Loucy (cell line): ENCODE results near the gene RASSF10.

Experiments
- H2AFZ ChIP-seq: fragments of 200-600 bp; sonication (generic); 2 replicates; pipeline ENCODE4 v1.6.0; 2016; ENCODE audit warnings: antibody characterized with exemption, mild to moderate bottlenecking, low read length, moderate library complexity
- H3F3A ChIP-seq: fragments of 200-600 bp; 2 replicates; pipeline ENCODE4 v1.6.0; 2016; ENCODE audit warnings: antibody characterized with exemption, low read depth, mild to moderate bottlenecking
- H3K27me3 ChIP-seq: fragments of 200-600 bp; sonication (generic); 2 replicates; pipeline ENCODE4 v1.6.1; 2014; ENCODE audit warnings: low read length, mild to moderate bottlenecking; ENCODE audit not compliant: insufficient read depth, poor library complexity, severe bottlenecking
- H3K36me3 ChIP-seq: fragments of 200-600 bp; sonication (generic); 2 replicates; pipeline ENCODE4 v1.6.1; 2016; ENCODE audit warnings: low read length; ENCODE audit not compliant: insufficient read depth
- H3K4me1 ChIP-seq: fragments of 200-600 bp; sonication (generic); 2 replicates; pipeline ENCODE4 v1.5.1; 2014; ENCODE audit warnings: low read length, mild to moderate bottlenecking; ENCODE audit not compliant: insufficient read depth, poor library complexity, severe bottlenecking
- H3K4me2 ChIP-seq: fragments of 200-600 bp; sonication (generic); 2 replicates; pipeline ENCODE4 v1.6.0; 2014; ENCODE audit warnings: antibody characterized with exemption, low read length, low read depth, mild to moderate bottlenecking; ENCODE audit not compliant: poor library complexity, severe bottlenecking
- H3K4me3 ChIP-seq: fragments of 200-600 bp; sonication (generic); 2 replicates; pipeline ENCODE4 v1.5.1; 2014; ENCODE audit warnings: low read length, mild to moderate bottlenecking, mixed read lengths; ENCODE audit not compliant: poor library complexity, severe bottlenecking
- H3K79me2 ChIP-seq: fragments of 200-600 bp; sonication (generic); 2 replicates; pipeline ENCODE4 v1.6.1; 2014; ENCODE audit warnings: low read length; ENCODE audit not compliant: insufficient read depth
- H3K9ac ChIP-seq: fragments of 200-600 bp; sonication (generic); 2 replicates; pipeline ENCODE4 v1.6.0; 2014; ENCODE audit warnings: mild to moderate bottlenecking, low read depth, low read length, moderate library complexity; ENCODE audit not compliant: poor library complexity, severe bottlenecking
- H3K9me2 ChIP-seq: fragments of 200-600 bp; sonication (generic); replicated peaks from 2 replicates; pipeline ENCODE4 v1.6.1; 2016; ENCODE audit warnings: low read depth, low read length, mixed read lengths
- H3K9me3 ChIP-seq: fragments of 200-600 bp; sonication (generic); 2 replicates; pipeline ENCODE4 v1.6.1; 2014; ENCODE audit warnings: mild to moderate bottlenecking, antibody characterized with exemption, low read length, low read depth; ENCODE audit not compliant: insufficient read depth
- H4K20me1 ChIP-seq: fragments of 200-600 bp; sonication (generic); 2 replicates; pipeline ENCODE4 v1.6.0; 2014; ENCODE audit warnings: antibody characterized with exemption, low read length, mild to moderate bottlenecking; ENCODE audit not compliant: insufficient read depth, poor library complexity, severe bottlenecking
- CTCF ChIP-seq: fragments of 200-600 bp; sonication (generic); conservative IDR thresholded peaks from 2 replicates; pipeline ENCODE4 v1.5.1; 2014; ENCODE audit warnings: mild to moderate bottlenecking, antibody characterized with exemption, low read length
- EZH2phosphoT487 ChIP-seq: fragments of 200-600 bp; IDR thresholded peaks from 2 replicates; pipeline ENCODE4 v1.6.1; 2018; ENCODE audit warnings: antibody characterized with exemption, mild to moderate bottlenecking, moderate library complexity, borderline replicate concordance

RASSF10 gene

GRCh38 chr11:13023423-13023822 is 14.3 kb downstream of the RASSF10 start:
- Histone ChIP-seq H3K4me2 (no peak overlapping the region), H2AFZ (no peak overlapping the region), H3K9me3 (no peaks in the 10 kb centered on the region), H3K27me3 (no peaks in the 10 kb centered on the region), H3K36me3 (no peaks in the 10 kb centered on the region), H4K20me1 (no peaks in the 10 kb centered on the region), H3K79me2 (no peaks in the 10 kb centered on the region), H3K9ac (no peak overlapping the region), H3K4me3 (no peak overlapping the region), H3K9me2 (no peaks in the 10 kb centered on the region), H3K4me1 (no peaks in the 10 kb centered on the region), H3F3A (no peaks in the 10 kb centered on the region)
- TF ChIP-seq CTCF (no peak), EZH2phosphoT487 (no peak)

- Histone ChIP-seq H3K9me3 (no peaks in the 10 kb centered on the region), H3K9me2 (no peaks in the 10 kb centered on the region), H3K9ac (no peak overlapping the region), H4K20me1 (no peaks in the 10 kb centered on the region), H3K27me3 (no peaks in the 10 kb centered on the region), H3K4me3 (no peak overlapping the region), H3K4me2 (no peak overlapping the region), H3K36me3 (no peaks in the 10 kb centered on the region), H3K4me1 (no peaks in the 10 kb centered on the region), H3F3A (no peaks in the 10 kb centered on the region), H3K79me2 (no peaks in the 10 kb centered on the region), H2AFZ (no peak overlapping the region)
- no peak for TF ChIP-seq EZH2phosphoT487
- no peak for TF ChIP-seq CTCF
Observed at GRCh38 chr11:13026722-13027121, 17.6 kb downstream of the RASSF10 start.

GRCh38 chr11:13028322-13028721 is 19.2 kb downstream of the RASSF10 start:
- Histone ChIP-seq H3K9ac (no peak overlapping the region), H3K4me2 (no peak overlapping the region), H3K4me1 (no peaks in the 10 kb centered on the region), H3K4me3 (no peak overlapping the region), H3K36me3 (no peaks in the 10 kb centered on the region), H3F3A (no peaks in the 10 kb centered on the region), H3K79me2 (no peaks in the 10 kb centered on the region), H4K20me1 (no peaks in the 10 kb centered on the region), H3K9me3 (no peaks in the 10 kb centered on the region), H3K27me3 (no peaks in the 10 kb centered on the region), H2AFZ (no peak overlapping the region), H3K9me2 (no peaks in the 10 kb centered on the region)
- TF ChIP-seq EZH2phosphoT487 (no peak), CTCF (no peak)
